HG02610 (cell line): ENCODE measurements around the gene KDM5B.
"Not testable (repeated sequence)": the region's sequence is repeated elsewhere in the genome, so short reads cannot be mapped to it uniquely, and the experiment has no call there.

Source experiments
- ATAC-seq: cut with Tn5 transposase; IDR thresholded peaks from one replicate; pipeline ENCODE4 v1.9.1; 2021; ENCODE audit warnings: mild to moderate bottlenecking, moderate library complexity; ENCODE audit not compliant: unreplicated experiment

The KDM5B gene

GRCh38 chr1:202714202-202714601 is 94.0 kb downstream of the KDM5B start:
- not testable (repeated sequence) for ATAC-seq

- ATAC-seq = no peak
These were observed 95.1 kb downstream of the KDM5B start for GRCh38 chr1:202713110-202713509.

- no peak for ATAC-seq
These were observed 96.1 kb downstream of the KDM5B start for GRCh38 chr1:202711949-202712635.

- no peak for ATAC-seq
These were observed 97.9 kb downstream of the KDM5B start, which contains the start of gene SYT2 for GRCh38 chr1:202710070-202711045. Gene SYT2, minus strand, starts transcription at chr1:202710454. Its CDS starts 104,682 bp downstream, at chr1:202605772.

- ATAC-seq = no peak
These were observed 98.8 kb downstream of the KDM5B start for GRCh38 chr1:202709276-202710041.

GRCh38 chr1:202708456-202709275 is 99.6 kb downstream of the KDM5B start:
- ATAC-seq = no peak

GRCh38 chr1:202706851-202707250 is 101.4 kb downstream of the KDM5B start:
- ATAC-seq = no peak

GRCh38 chr1:202704601-202705000 is 103.6 kb downstream of the KDM5B start:
- no peak for ATAC-seq

GRCh38 chr1:202703191-202703590 is 105.0 kb downstream of the KDM5B start:
- ATAC-seq = no peak

- no peak for ATAC-seq
These were observed 106.1 kb downstream of the KDM5B start for GRCh38 chr1:202702088-202702487.

GRCh38 chr1:202701200-202701599 is 107.0 kb downstream of the KDM5B start:
- no peak for ATAC-seq

GRCh38 chr1:202700061-202700460 is 108.2 kb downstream of the KDM5B start:
- ATAC-seq = no peak

GRCh38 chr1:202698276-202698675 is 109.9 kb downstream of the KDM5B start:
- no peak for ATAC-seq

GRCh38 chr1:202697038-202697437 is 111.2 kb downstream of the KDM5B start:
- ATAC-seq = no peak

GRCh38 chr1:202694314-202694713 is 113.9 kb downstream of the KDM5B start:
- ATAC-seq = no peak

- no peak for ATAC-seq
These were observed 115.2 kb downstream of the KDM5B start for GRCh38 chr1:202692959-202693555.

- no peak for ATAC-seq
These were observed 116.4 kb downstream of the KDM5B start for GRCh38 chr1:202691816-202692215.

GRCh38 chr1:202689493-202690342 is 118.5 kb downstream of the KDM5B start:
- no peak for ATAC-seq

- ATAC-seq = no peak
These were observed 119.1 kb downstream of the KDM5B start for GRCh38 chr1:202689082-202689481.
